ENCODE measurements around the gene TMEM201.

DNA sequence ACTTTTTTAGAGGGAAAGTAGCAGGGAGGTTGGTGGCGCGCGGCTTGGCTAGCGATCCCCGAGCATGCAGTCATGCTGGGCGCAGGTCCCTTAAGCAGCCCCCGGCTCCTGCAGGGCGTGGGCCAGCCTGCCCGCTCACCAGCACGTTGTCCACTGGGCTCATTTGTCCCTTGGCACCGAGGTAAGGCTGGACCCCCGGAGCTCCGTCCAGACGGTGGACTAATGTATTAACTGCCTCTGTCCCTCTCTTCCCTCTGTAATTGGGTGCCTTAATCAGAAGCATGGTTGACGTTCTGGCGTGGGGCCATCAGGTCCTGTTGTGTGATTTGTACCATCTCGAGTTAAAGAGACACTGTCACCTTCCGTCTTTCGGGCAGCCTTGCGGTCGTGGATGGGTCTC, 17.7 kb downstream of the TMEM201 start:
- TF ChIP-seq POLR2AphosphoS5 (IDR thresholded peaks at IDR 0.05; ENCODE audit: insufficient read depth, low read depth, low read length) (no peak), POLR2A (IDR thresholded peaks at IDR 0.05; ENCODE audit: low read depth, low read length) (no peak), GATA2 (IDR thresholded peaks at IDR 0.05; ENCODE audit: insufficient read depth, insufficient read length, low read depth, low read length) (no peak), EZH2 (IDR thresholded peaks at IDR 0.05; ENCODE audit: borderline replicate concordance, low read depth, low read length, severe bottlenecking) (no peak), FOS (IDR thresholded peaks at IDR 0.05; ENCODE audit: borderline replicate concordance, insufficient read depth, low read length) (no peak), JUN (IDR thresholded peaks at IDR 0.05; ENCODE audit: borderline replicate concordance, insufficient read depth, insufficient read length, low read depth) (no peak), MYC (IDR thresholded peaks at IDR 0.05; ENCODE audit: low read depth, low read length) (no peak)
- TF ChIP-seq, protein P1, sequence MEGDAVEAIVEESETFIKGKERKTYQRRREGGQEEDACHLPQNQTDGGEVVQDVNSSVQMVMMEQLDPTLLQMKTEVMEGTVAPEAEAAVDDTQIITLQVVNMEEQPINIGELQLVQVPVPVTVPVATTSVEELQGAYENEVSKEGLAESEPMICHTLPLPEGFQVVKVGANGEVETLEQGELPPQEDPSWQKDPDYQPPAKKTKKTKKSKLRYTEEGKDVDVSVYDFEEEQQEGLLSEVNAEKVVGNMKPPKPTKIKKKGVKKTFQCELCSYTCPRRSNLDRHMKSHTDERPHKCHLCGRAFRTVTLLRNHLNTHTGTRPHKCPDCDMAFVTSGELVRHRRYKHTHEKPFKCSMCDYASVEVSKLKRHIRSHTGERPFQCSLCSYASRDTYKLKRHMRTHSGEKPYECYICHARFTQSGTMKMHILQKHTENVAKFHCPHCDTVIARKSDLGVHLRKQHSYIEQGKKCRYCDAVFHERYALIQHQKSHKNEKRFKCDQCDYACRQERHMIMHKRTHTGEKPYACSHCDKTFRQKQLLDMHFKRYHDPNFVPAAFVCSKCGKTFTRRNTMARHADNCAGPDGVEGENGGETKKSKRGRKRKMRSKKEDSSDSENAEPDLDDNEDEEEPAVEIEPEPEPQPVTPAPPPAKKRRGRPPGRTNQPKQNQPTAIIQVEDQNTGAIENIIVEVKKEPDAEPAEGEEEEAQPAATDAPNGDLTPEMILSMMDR (IDR thresholded peaks at IDR 0.05; ENCODE audit: extremely low read depth in 1 of 2, insufficient read depth in 1 of 2, low read depth in 1 of 2, low read length in 2 of 2), result no peak
- TF ChIP-seq, protein P2, sequence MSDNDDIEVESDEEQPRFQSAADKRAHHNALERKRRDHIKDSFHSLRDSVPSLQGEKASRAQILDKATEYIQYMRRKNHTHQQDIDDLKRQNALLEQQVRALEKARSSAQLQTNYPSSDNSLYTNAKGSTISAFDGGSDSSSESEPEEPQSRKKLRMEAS (IDR thresholded peaks at IDR 0.05; ENCODE audit: insufficient read depth, insufficient read length), result no peak
